Measurements from ENCODE around the gene GJD2. TPM values are rescaled to one million over a fixed set of nuclear protein-coding genes. Genes with fewer than 3 reads are reported as not detected.

The GJD2 gene
- total RNA-seq, 1 donor: not detected

- Histone ChIP-seq H3K27me3 (ENCODE audit: insufficient read depth, low read length) (peaks cover 3% of the 10 kb centered on the region), H3K4me3 (ENCODE audit: low read length) (no peak overlapping the region), H3K4me1 (ENCODE audit: insufficient read depth, low read length) (no peaks in the 10 kb centered on the region), H3K9me3 (ENCODE audit: low read depth, low read length) (no peaks in the 10 kb centered on the region)
Observed at GRCh38 chr15:34786206-34786605, 31.4 kb upstream of the GJD2 start.

GRCh38 chr15:34783991-34784390 is 29.2 kb upstream of the GJD2 start:
- Histone ChIP-seq H3K27me3 (ENCODE audit: insufficient read depth, low read length) (peaks cover 5% of the 10 kb centered on the region), H3K9me3 (ENCODE audit: low read depth, low read length) (no peaks in the 10 kb centered on the region), H3K4me1 (ENCODE audit: insufficient read depth, low read length) (no peaks in the 10 kb centered on the region), H3K4me3 (ENCODE audit: low read length) (no peak overlapping the region)

- H3K27me3 ChIP-seq (ENCODE audit: insufficient read depth, low read length): peaks cover 5% of the 10 kb centered on the region
- H3K9me3 ChIP-seq (ENCODE audit: low read depth, low read length): no peaks in the 10 kb centered on the region
- no peaks in the 10 kb centered on the region for H3K4me1 ChIP-seq (ENCODE audit: insufficient read depth, low read length)
- H3K4me3 ChIP-seq (ENCODE audit: low read length): no peak overlapping the region
Observed at GRCh38 chr15:34783431-34783830, 28.6 kb upstream of the GJD2 start.

- Histone ChIP-seq H3K9me3 (ENCODE audit: low read depth, low read length) (no peaks in the 10 kb centered on the region), H3K27me3 (ENCODE audit: insufficient read depth, low read length) (peaks cover 5% of the 10 kb centered on the region), H3K4me3 (ENCODE audit: low read length) (no peak overlapping the region), H3K4me1 (ENCODE audit: insufficient read depth, low read length) (no peaks in the 10 kb centered on the region)
Observed at GRCh38 chr15:34782901-34783300, 28.1 kb upstream of the GJD2 start.

DNA sequence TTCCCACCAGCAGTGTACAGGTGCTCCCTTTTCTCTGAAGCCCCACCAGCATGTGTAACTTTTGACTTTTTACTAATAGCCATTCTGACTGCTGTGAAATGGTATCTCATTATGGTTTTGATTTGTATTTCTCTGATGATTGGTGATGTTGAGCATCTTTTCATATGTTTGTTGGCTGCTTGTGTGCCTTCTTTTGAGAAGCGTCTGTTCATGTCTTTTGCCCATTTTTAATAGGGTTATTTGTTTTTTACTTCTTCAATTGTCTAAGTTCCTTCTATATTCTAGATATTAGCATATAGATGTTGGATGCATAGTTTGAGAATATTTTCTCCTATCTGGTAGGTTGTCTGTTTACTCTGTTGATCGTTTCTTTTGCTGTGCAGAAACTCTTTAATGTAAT is 25.9 kb upstream of the GJD2 start:
- no peaks in the 10 kb centered on the region for H3K4me1 ChIP-seq (ENCODE audit: insufficient read depth, low read length)
- H3K4me3 ChIP-seq (ENCODE audit: low read length): no peak overlapping the region
- H3K9me3 ChIP-seq (ENCODE audit: low read depth, low read length): no peaks in the 10 kb centered on the region
- H3K27me3 ChIP-seq (ENCODE audit: insufficient read depth, low read length): peaks cover 5% of the 10 kb centered on the region

- H3K27me3 ChIP-seq (ENCODE audit: insufficient read depth, low read length): peaks cover 2% of the 10 kb centered on the region
- H3K4me3 ChIP-seq (ENCODE audit: low read length): no peak overlapping the region
- no peaks in the 10 kb centered on the region for H3K4me1 ChIP-seq (ENCODE audit: insufficient read depth, low read length)
- H3K9me3 ChIP-seq (ENCODE audit: low read depth, low read length): no peaks in the 10 kb centered on the region
Observed at GRCh38 chr15:34776606-34777105, 21.9 kb upstream of the GJD2 start.

GRCh38 chr15:34773917-34774316 is 19.1 kb upstream of the GJD2 start:
- Histone ChIP-seq H3K4me1 (ENCODE audit: insufficient read depth, low read length) (no peaks in the 10 kb centered on the region), H3K4me3 (ENCODE audit: low read length) (no peak overlapping the region), H3K27me3 (ENCODE audit: insufficient read depth, low read length) (no peaks in the 10 kb centered on the region), H3K9me3 (ENCODE audit: low read depth, low read length) (no peaks in the 10 kb centered on the region)

GRCh38 chr15:34773013-34773412 is 18.2 kb upstream of the GJD2 start:
- H3K27me3 ChIP-seq (ENCODE audit: insufficient read depth, low read length): no peaks in the 10 kb centered on the region
- no peak overlapping the region for H3K4me3 ChIP-seq (ENCODE audit: low read length)
- no peaks in the 10 kb centered on the region for H3K4me1 ChIP-seq (ENCODE audit: insufficient read depth, low read length)
- H3K9me3 ChIP-seq (ENCODE audit: low read depth, low read length): no peaks in the 10 kb centered on the region

GRCh38 chr15:34772312-34772711 is 17.5 kb upstream of the GJD2 start:
- no peaks in the 10 kb centered on the region for H3K4me1 ChIP-seq (ENCODE audit: insufficient read depth, low read length)
- H3K9me3 ChIP-seq (ENCODE audit: low read depth, low read length): no peaks in the 10 kb centered on the region
- H3K4me3 ChIP-seq (ENCODE audit: low read length): no peak overlapping the region
- H3K27me3 ChIP-seq (ENCODE audit: insufficient read depth, low read length): no peaks in the 10 kb centered on the region

- no peak overlapping the region for H3K4me3 ChIP-seq (ENCODE audit: low read length)
Observed at GRCh38 chr15:34769711-34770110, 14.9 kb upstream of the GJD2 start.

GRCh38 chr15:34768530-34768929 is 13.7 kb upstream of the GJD2 start:
- Histone ChIP-seq H3K4me1 (ENCODE audit: insufficient read depth, low read length) (no peaks in the 10 kb centered on the region), H3K4me3 (ENCODE audit: low read length) (no peak overlapping the region), H3K27me3 (ENCODE audit: insufficient read depth, low read length) (no peaks in the 10 kb centered on the region), H3K9me3 (ENCODE audit: low read depth, low read length) (no peaks in the 10 kb centered on the region)

More at GRCh38 chr15:34769711-34770110, 14.9 kb upstream of the GJD2 start:
- no peaks in the 10 kb centered on the region for H3K9me3 ChIP-seq (ENCODE audit: low read depth, low read length)
- H3K27me3 ChIP-seq (ENCODE audit: insufficient read depth, low read length): no peaks in the 10 kb centered on the region
- no peaks in the 10 kb centered on the region for H3K4me1 ChIP-seq (ENCODE audit: insufficient read depth, low read length)

- Histone ChIP-seq H3K4me3 (ENCODE audit: low read length) (no peak overlapping the region), H3K27me3 (ENCODE audit: insufficient read depth, low read length) (peaks cover 5% of the 10 kb centered on the region), H3K4me1 (ENCODE audit: insufficient read depth, low read length) (no peaks in the 10 kb centered on the region), H3K9me3 (ENCODE audit: low read depth, low read length) (no peaks in the 10 kb centered on the region)
Observed at GRCh38 chr15:34765741-34766140, 10.9 kb upstream of the GJD2 start.

GRCh38 chr15:34760909-34761308 is 6.1 kb upstream of the GJD2 start:
- no peaks in the 10 kb centered on the region for H3K4me1 ChIP-seq (ENCODE audit: insufficient read depth, low read length)
- peaks cover 35% of the 10 kb centered on the region for H3K27me3 ChIP-seq (ENCODE audit: insufficient read depth, low read length)
- H3K9me3 ChIP-seq (ENCODE audit: low read depth, low read length): no peaks in the 10 kb centered on the region
- no peak overlapping the region for H3K4me3 ChIP-seq (ENCODE audit: low read length)

DNA sequence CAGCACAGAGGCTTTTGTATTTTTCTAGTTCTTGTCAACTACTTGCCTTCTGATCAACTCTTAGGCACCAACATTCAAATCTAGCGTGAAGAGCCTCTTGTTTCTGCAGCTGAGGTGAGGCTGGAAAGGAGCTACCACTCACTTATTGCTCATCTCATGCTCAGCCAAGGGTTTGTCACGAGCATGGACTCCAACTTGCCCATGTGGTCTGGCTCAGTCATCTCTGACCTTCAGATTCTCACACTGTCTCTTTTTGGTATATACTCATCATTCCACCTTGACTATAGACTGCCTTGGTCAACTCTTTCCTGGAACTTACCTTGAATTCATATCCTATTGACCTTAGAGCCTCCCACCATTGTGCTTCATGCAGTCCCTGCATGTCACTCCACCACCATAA is 5.2 kb upstream of the GJD2 start:
- H3K4me1 ChIP-seq (ENCODE audit: insufficient read depth, low read length): no peaks in the 10 kb centered on the region
- no peak overlapping the region for H3K4me3 ChIP-seq (ENCODE audit: low read length)
- H3K27me3 ChIP-seq (ENCODE audit: insufficient read depth, low read length): peaks cover 44% of the 10 kb centered on the region
- H3K9me3 ChIP-seq (ENCODE audit: low read depth, low read length): no peaks in the 10 kb centered on the region

DNA sequence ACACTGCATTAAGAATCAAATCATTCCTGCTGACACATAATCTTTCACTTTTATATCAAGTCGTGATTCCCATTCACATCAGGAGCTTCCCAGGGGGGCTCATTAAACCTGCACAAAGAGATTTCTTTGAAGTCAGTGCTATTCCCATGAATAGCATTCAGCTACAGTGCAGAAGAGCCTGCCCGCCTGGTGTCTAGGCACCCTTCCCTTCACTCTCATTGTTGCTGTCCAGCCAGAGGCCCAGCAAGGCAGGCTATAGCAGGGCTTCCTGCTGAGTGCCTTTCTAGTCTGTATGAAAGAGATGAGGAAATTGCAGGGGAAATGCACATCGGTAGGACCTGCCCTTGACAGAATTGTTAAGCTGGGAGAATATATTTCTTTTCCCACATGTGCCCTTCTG is 4.5 kb upstream of the GJD2 start:
- Histone ChIP-seq H3K4me1 (ENCODE audit: insufficient read depth, low read length) (no peaks in the 10 kb centered on the region), H3K9me3 (ENCODE audit: low read depth, low read length) (no peaks in the 10 kb centered on the region), H3K27me3 (ENCODE audit: insufficient read depth, low read length) (peaks cover 49% of the 10 kb centered on the region), H3K4me3 (ENCODE audit: low read length) (no peak overlapping the region)

- H3K9me3 ChIP-seq (ENCODE audit: low read depth, low read length): no peaks in the 10 kb centered on the region
- H3K4me3 ChIP-seq (ENCODE audit: low read length): no peak overlapping the region
- no peaks in the 10 kb centered on the region for H3K4me1 ChIP-seq (ENCODE audit: insufficient read depth, low read length)
- peaks cover 65% of the 10 kb centered on the region for H3K27me3 ChIP-seq (ENCODE audit: insufficient read depth, low read length)
Observed at GRCh38 chr15:34757262-34757661, 2.5 kb upstream of the GJD2 start.

DNA sequence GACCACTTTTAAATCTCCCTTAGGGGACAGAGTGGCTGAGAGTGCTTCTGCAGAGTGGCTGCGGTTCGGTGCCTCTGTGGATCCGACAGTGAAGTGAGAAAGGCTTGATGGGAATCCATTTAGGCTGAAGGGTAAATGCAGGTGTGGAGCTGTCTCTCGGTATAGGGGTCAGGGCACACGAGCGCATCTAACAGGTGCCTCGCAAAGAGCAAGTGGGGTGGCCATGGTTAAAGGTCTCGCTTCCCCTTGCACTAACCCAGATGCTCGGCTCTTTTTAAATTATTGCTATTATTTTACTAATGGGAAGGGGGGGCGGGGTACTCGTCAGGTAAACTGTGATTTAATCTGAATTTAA is 598 bp upstream of the GJD2 start:
- H3K9me3 ChIP-seq (ENCODE audit: low read depth, low read length): no peaks in the 10 kb centered on the region
- no peaks in the 10 kb centered on the region for H3K4me1 ChIP-seq (ENCODE audit: insufficient read depth, low read length)
- no peak overlapping the region for H3K4me3 ChIP-seq (ENCODE audit: low read length)
- peaks cover 71% of the 10 kb centered on the region for H3K27me3 ChIP-seq (ENCODE audit: insufficient read depth, low read length)

Data from mononuclear cell (primary cell).